Measurements from ENCODE around the gene PON2.

DNA sequence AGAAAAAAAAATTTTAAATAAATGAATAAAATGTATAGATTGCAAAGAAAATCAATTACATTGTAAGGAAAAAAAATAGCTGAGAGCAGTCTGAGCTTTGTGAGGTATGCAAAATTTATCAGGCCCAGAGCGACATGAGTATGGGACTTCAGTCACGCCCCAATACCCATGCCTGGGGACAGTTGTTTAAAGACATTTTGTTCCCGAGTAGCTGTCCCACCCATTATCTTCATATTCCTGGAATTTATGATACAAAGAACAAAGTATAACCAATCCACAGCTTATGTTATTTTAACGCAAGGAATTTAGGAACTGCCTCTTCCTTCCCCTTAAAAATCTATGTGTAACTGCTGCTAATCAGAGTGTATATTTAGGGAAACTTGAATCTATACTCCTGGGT, 1.6 kb upstream of the PON2 start:
- TF ChIP-seq, protein P1, sequence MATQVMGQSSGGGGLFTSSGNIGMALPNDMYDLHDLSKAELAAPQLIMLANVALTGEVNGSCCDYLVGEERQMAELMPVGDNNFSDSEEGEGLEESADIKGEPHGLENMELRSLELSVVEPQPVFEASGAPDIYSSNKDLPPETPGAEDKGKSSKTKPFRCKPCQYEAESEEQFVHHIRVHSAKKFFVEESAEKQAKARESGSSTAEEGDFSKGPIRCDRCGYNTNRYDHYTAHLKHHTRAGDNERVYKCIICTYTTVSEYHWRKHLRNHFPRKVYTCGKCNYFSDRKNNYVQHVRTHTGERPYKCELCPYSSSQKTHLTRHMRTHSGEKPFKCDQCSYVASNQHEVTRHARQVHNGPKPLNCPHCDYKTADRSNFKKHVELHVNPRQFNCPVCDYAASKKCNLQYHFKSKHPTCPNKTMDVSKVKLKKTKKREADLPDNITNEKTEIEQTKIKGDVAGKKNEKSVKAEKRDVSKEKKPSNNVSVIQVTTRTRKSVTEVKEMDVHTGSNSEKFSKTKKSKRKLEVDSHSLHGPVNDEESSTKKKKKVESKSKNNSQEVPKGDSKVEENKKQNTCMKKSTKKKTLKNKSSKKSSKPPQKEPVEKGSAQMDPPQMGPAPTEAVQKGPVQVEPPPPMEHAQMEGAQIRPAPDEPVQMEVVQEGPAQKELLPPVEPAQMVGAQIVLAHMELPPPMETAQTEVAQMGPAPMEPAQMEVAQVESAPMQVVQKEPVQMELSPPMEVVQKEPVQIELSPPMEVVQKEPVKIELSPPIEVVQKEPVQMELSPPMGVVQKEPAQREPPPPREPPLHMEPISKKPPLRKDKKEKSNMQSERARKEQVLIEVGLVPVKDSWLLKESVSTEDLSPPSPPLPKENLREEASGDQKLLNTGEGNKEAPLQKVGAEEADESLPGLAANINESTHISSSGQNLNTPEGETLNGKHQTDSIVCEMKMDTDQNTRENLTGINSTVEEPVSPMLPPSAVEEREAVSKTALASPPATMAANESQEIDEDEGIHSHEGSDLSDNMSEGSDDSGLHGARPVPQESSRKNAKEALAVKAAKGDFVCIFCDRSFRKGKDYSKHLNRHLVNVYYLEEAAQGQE (IDR thresholded peaks at IDR 0.05; ENCODE audit: insufficient replicate concordance, low read depth) = no peak
- TF ChIP-seq, protein P2, sequence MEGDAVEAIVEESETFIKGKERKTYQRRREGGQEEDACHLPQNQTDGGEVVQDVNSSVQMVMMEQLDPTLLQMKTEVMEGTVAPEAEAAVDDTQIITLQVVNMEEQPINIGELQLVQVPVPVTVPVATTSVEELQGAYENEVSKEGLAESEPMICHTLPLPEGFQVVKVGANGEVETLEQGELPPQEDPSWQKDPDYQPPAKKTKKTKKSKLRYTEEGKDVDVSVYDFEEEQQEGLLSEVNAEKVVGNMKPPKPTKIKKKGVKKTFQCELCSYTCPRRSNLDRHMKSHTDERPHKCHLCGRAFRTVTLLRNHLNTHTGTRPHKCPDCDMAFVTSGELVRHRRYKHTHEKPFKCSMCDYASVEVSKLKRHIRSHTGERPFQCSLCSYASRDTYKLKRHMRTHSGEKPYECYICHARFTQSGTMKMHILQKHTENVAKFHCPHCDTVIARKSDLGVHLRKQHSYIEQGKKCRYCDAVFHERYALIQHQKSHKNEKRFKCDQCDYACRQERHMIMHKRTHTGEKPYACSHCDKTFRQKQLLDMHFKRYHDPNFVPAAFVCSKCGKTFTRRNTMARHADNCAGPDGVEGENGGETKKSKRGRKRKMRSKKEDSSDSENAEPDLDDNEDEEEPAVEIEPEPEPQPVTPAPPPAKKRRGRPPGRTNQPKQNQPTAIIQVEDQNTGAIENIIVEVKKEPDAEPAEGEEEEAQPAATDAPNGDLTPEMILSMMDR (IDR thresholded peaks at IDR 0.05; ENCODE audit: insufficient read depth, low read length) = no peak
